ENCODE data around the gene ABCC10. TPM values are rescaled to one million over a fixed set of nuclear protein-coding genes. Genes with fewer than 3 reads are reported as not detected.

The ABCC10 gene
- total and polyA plus RNA-seq, 9 donors, result 8.9 to 34.9 (median 21.1) TPM

DNA sequence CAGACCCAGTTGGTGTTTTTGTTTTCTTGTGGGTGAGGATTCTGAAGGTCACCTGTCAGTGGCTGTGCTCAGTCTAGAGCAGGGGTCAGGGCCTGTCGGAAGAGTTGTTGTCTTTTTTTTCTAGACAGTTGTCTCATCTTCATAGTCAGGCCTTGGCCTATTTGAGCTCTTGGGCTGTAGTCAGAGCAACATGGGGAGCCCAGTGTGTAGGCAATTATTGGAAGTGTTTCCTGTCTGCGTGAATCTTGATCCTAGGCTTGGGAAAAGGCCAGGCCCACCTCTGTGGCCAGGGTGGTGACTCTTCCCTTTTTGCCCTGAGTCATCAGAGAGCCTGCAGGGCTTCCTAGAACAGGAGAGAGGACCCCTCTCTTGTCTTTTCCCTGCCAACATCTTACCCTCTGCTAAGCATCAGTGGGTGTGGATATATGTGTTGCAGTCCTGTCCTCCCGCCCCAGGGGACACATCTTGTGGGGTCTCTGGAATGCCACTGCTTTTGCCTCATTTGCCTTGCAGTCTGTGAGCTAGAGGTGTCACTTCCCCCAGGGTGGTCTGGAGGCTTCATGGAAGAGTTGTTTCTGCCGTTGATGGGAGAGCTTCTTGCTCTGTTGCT is 61.4 kb downstream of the ABCC10 start:
- no peaks in the 10 kb centered on the region for H3K36me3 ChIP-seq
- TF ChIP-seq, protein P1, sequence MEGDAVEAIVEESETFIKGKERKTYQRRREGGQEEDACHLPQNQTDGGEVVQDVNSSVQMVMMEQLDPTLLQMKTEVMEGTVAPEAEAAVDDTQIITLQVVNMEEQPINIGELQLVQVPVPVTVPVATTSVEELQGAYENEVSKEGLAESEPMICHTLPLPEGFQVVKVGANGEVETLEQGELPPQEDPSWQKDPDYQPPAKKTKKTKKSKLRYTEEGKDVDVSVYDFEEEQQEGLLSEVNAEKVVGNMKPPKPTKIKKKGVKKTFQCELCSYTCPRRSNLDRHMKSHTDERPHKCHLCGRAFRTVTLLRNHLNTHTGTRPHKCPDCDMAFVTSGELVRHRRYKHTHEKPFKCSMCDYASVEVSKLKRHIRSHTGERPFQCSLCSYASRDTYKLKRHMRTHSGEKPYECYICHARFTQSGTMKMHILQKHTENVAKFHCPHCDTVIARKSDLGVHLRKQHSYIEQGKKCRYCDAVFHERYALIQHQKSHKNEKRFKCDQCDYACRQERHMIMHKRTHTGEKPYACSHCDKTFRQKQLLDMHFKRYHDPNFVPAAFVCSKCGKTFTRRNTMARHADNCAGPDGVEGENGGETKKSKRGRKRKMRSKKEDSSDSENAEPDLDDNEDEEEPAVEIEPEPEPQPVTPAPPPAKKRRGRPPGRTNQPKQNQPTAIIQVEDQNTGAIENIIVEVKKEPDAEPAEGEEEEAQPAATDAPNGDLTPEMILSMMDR (IDR thresholded peaks at IDR 0.05), result no peak
- TF ChIP-seq EP300 (IDR thresholded peaks at IDR 0.05), result no peak
- no peak for TF ChIP-seq POLR2A (IDR thresholded peaks at IDR 0.05)
- no peaks in the 10 kb centered on the region for H3K9me3 ChIP-seq
- H3K4me3 ChIP-seq, result no peak overlapping the region
- H3K27ac ChIP-seq, result no peak overlapping the region
- DNase-seq, result no peak
- H3K4me1 ChIP-seq (ENCODE audit: insufficient read depth), result peaks cover 16% of the 10 kb centered on the region
- 31 to 53% (median 40%) methylated on average over 4 of the region's 4 CpGs for WGBS, 3 donors
- intact Hi-C loops (cut with DNase I), result no loop called here
- no peaks in the 10 kb centered on the region for H3K27me3 ChIP-seq

GRCh38 chr6:43489277-43490072 is 62.1 kb downstream of the ABCC10 start:
- H3K27ac ChIP-seq, result no peak overlapping the region
- intact Hi-C loops (cut with DNase I), result loop anchor here in 1 of 4 donors (10.0 kb wide), 1 partner anchor 225 kb away; no protein-coding TSS in a partner anchor
- H3K27me3 ChIP-seq, result no peaks in the 10 kb centered on the region
- no peaks in the 10 kb centered on the region for H3K36me3 ChIP-seq
- DNase-seq, result no peak
- no peak overlapping the region for H3K4me3 ChIP-seq
- H3K4me1 ChIP-seq (ENCODE audit: insufficient read depth), result peaks cover 16% of the 10 kb centered on the region
- TF ChIP-seq, protein P1 (IDR thresholded peaks at IDR 0.05), result no peak
- TF ChIP-seq POLR2A (IDR thresholded peaks at IDR 0.05) (no peak), EP300 (IDR thresholded peaks at IDR 0.05) (no peak)
- H3K9me3 ChIP-seq, result no peaks in the 10 kb centered on the region
- 50 to 62% (median 55%) methylated on average over 12 of the region's 12 CpGs for WGBS, 3 donors

DNA sequence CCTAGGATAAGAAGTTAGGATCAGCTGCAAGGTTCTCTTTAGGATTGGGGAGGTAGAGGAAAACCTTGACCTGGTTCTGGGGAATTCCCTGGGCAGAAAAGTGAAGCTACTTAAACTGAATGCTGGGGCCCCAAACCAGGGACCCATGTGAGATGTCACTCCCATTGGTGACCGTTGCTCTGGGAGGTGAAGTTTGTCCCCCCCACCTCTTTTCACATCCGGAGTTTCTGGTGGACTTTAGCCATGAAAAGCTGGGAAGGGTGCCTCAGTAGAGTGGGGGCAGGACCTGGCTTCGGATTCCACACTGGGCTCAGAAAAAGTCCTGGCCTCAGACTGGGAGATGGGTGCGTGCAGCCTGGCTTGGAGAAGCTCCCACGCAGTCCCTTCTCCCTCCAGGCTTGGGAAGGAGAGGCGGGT is 63.2 kb downstream of the ABCC10 start:
- peaks cover 20% of the 10 kb centered on the region for H3K4me1 ChIP-seq (ENCODE audit: insufficient read depth)
- DNase-seq, result no peak
- no peaks in the 10 kb centered on the region for H3K36me3 ChIP-seq
- no peaks in the 10 kb centered on the region for H3K27me3 ChIP-seq
- no peak overlapping the region for H3K27ac ChIP-seq
- no peaks in the 10 kb centered on the region for H3K9me3 ChIP-seq
- 47 to 67% (median 61%) methylated on average over 6 of the region's 6 CpGs for WGBS, 3 donors
- TF ChIP-seq EP300 (IDR thresholded peaks at IDR 0.05) (no peak), POLR2A (IDR thresholded peaks at IDR 0.05) (no peak)
- TF ChIP-seq, protein P1 (IDR thresholded peaks at IDR 0.05), result no peak
- no peak overlapping the region for H3K4me3 ChIP-seq
- intact Hi-C loops (cut with DNase I), result loop anchor here in 1 of 4 donors (10.0 kb wide), 1 partner anchor 226 kb away; no protein-coding TSS in a partner anchor

DNA sequence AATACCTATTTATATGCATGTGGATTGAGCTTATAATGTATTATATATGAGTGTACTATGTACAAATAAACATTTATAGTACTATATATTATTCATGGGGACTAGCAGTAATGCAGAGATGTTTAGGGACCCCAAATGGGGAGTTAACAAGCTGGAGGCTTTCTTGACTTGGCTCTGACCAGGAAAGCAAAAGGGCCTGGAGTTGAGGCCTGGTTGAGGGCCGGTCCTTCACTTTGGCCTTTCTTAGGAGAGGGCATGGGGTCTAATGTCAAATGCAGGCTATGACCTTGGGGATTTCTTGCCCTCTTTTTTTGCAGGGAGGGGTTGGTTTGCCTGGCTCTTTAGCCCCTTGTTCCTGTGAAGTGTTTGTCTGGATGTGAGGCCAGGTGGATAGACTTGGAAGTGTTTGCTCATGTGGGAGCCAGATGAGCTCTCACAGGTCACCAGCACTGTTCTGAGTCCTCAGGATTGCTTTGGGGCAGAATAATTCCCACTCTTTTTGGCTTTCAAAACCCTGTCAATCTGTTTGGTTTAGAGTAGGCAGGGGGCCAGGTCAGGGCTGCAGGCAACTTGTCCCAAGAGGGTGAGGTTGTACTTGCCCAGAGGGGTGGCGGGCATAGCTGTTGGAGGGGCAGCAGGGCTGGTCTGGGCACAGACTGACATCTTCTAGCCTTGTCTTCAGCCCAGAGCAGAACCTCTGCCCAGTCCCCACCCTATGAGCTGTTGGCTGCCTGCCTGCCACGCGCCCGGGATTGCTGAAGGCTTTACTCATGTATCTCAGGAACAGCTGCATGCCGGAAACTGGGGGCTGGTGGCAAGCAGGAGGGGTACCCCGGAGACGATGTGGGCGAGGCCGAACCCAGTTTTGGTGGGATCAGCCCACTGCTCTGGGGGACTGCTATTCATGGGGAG is 64.7 kb downstream of the ABCC10 start:
- Histone ChIP-seq H3K36me3 (no peaks in the 10 kb centered on the region), H3K4me1 (ENCODE audit: insufficient read depth) (peaks cover 24% of the 10 kb centered on the region), H3K4me3 (no peak overlapping the region), H3K9me3 (no peaks in the 10 kb centered on the region), H3K27ac (no peak overlapping the region), H3K27me3 (no peaks in the 10 kb centered on the region)
- intact Hi-C loops (cut with DNase I), result loop anchor here in 1 of 4 donors (10.0 kb wide), 1 partner anchor 227 kb away; no protein-coding TSS in a partner anchor
- TF ChIP-seq POLR2A (IDR thresholded peaks at IDR 0.05) (no peak), EP300 (IDR thresholded peaks at IDR 0.05) (no peak)
- TF ChIP-seq, protein P1 (IDR thresholded peaks at IDR 0.05), result no peak
- whole genome bisulfite sequencing, 3 donors, result 10 to 25% (median 13%) methylated on average over 10 of the region's 10 CpGs
- peak; percentile 77 to 87 (median 81) for DNase-seq

Measured in ovary (tissue), 9 donors.